GM23338 (cell line): ENCODE measurements around the gene MCOLN2. TPM values are rescaled to one million over a fixed set of nuclear protein-coding genes. Genes with fewer than 3 reads are reported as not detected.

Source experiments
- ATAC-seq: fragments of 200-7000 bp; cut with Tn5 transposase; 3 replicates; pipeline ENCODE4 v1.9.1; 2020
- DNase-seq: peaks from one replicate; pipeline ENCODE4 v3.0.0-alpha.2; 2015; ENCODE audit warnings: low spot score
- H2AFZ ChIP-seq: fragments of 200-600 bp; sonication (generic); 2 replicates; pipeline ENCODE4 v1.8.0; 2016; ENCODE audit warnings: antibody characterized with exemption, mild to moderate bottlenecking, moderate library complexity
- H3F3A ChIP-seq: fragments of 200-600 bp; sonication (generic); replicated peaks from 2 replicates; pipeline ENCODE4 v1.8.0; 2017; ENCODE audit warnings: antibody characterized with exemption, mixed run types, low read depth
- H3K27ac ChIP-seq: fragments of 200-600 bp; sonication (generic); 2 replicates; pipeline ENCODE4 v1.6.1; 2016; ENCODE audit warnings: low read depth
- H3K27me3 ChIP-seq: fragments of 200-600 bp; sonication (generic); 2 replicates; pipeline ENCODE4 v1.8.0; 2016; ENCODE audit warnings: mild to moderate bottlenecking, mixed run types, moderate library complexity; ENCODE audit not compliant: insufficient read depth
- H3K36me3 ChIP-seq: fragments of 200-600 bp; sonication (generic); 2 replicates; pipeline ENCODE4 v1.8.0; 2016; ENCODE audit warnings: mild to moderate bottlenecking; ENCODE audit not compliant: insufficient read depth
- H3K4me1 ChIP-seq: fragments of 200-600 bp; sonication (generic); 2 replicates; pipeline ENCODE4 v1.8.0; 2016; ENCODE audit warnings: mild to moderate bottlenecking, moderate library complexity; ENCODE audit not compliant: insufficient read depth
- H3K4me2 ChIP-seq: fragments of 200-600 bp; sonication (generic); 2 replicates; pipeline ENCODE4 v1.7.1; 2017; ENCODE audit warnings: mixed run types
- H3K4me3 ChIP-seq: fragments of 200-600 bp; sonication (generic); 2 replicates; pipeline ENCODE4 v1.6.1; 2016; ENCODE audit warnings: mixed run types
- H3K79me2 ChIP-seq: fragments of 200-600 bp; sonication (generic); replicated peaks from 2 replicates; pipeline ENCODE4 v1.8.0; 2017; ENCODE audit warnings: mild to moderate bottlenecking; ENCODE audit not compliant: insufficient read depth
- H3K9me2 ChIP-seq: fragments of 200-600 bp; sonication (generic); 2 replicates; pipeline ENCODE4 v1.8.0; 2017; ENCODE audit not compliant: insufficient read depth
- H4K20me1 ChIP-seq: fragments of 200-600 bp; sonication (generic); replicated peaks from 2 replicates; pipeline ENCODE4 v1.8.0; 2017; ENCODE audit warnings: mild to moderate bottlenecking; ENCODE audit not compliant: insufficient read depth
- H3K27ac Mint-ChIP-seq: 2 replicates; pipeline ENCODE4 v1.8.0; 2020; ENCODE audit warnings: inconsistent platforms, mild to moderate bottlenecking, moderate library complexity, mixed read lengths
- H3K27me3 Mint-ChIP-seq: 3 replicates; pipeline ENCODE4 v1.8.0; 2022; ENCODE audit warnings: low read depth, mild to moderate bottlenecking, moderate library complexity, mixed read lengths, inconsistent platforms; ENCODE audit not compliant: insufficient read depth, poor library complexity
- H3K36me3 Mint-ChIP-seq: 3 replicates; pipeline ENCODE4 v1.8.0; 2021; ENCODE audit warnings: low read depth, mild to moderate bottlenecking, inconsistent platforms, moderate library complexity, mixed read lengths
- H3K4me1 Mint-ChIP-seq: 3 replicates; pipeline ENCODE4 v1.8.0; 2020; ENCODE audit warnings: mild to moderate bottlenecking, inconsistent platforms, mixed read lengths
- H3K4me3 Mint-ChIP-seq: 3 replicates; pipeline ENCODE4 v1.8.0; 2021; ENCODE audit warnings: moderate library complexity, mild to moderate bottlenecking, inconsistent platforms, mixed read lengths
- H3K9me3 Mint-ChIP-seq: 3 replicates; pipeline ENCODE4 v1.8.0; 2020; ENCODE audit warnings: moderate library complexity, mild to moderate bottlenecking, inconsistent platforms, mixed read lengths
- NANOG ChIP-seq: IDR thresholded peaks from 2 replicates; pipeline ENCODE4 v1.6.1; 2016; ENCODE audit warnings: antibody characterized with exemption, borderline replicate concordance
- POLR2AphosphoS5 ChIP-seq: IDR thresholded peaks from 2 replicates; pipeline ENCODE4 v1.6.1; 2016; ENCODE audit warnings: antibody characterized with exemption, low read depth
- STAT1 ChIP-seq: IDR thresholded peaks from one replicate; pipeline ENCODE4 v1.6.1; 2016; ENCODE audit warnings: antibody characterized with exemption; ENCODE audit not compliant: unreplicated experiment
- polyA plus RNA-seq: library from polyadenylated mRNA; unstranded; fragments of >200 nt; fragmentation: Nextera tagmentation; extraction: Ambion mirVana; gene quantifications from 2 replicates; pipeline ENCODE4 v1.2.1, GENCODE V29; 2016
- total RNA-seq: library from RNA; depleted of rRNA; stranded (reverse); fragments of >200 nt; shearing (Covaris generic); gene quantifications from 2 replicates; pipeline ENCODE4 v1.2.3, GENCODE V29; 2014
- TF ChIP-seq, protein P1 (sequence below): fragments of 250-450 bp; sonication (Bioruptor Pico); IDR thresholded peaks from 2 replicates; pipeline ENCODE4 v1.5.0; 2020; ENCODE audit warnings: mild to moderate bottlenecking, moderate library complexity
- TF ChIP-seq, protein P2 (sequence below): IDR thresholded peaks from 2 replicates; pipeline ENCODE4 v1.6.1; 2016; ENCODE audit warnings: antibody characterized with exemption

The MCOLN2 gene
- total and polyA plus RNA-seq, 2 experiments from 2014 or later = 2.7 to 10.0 TPM

- H3K4me3 Mint-ChIP-seq = no peak overlapping the region
- H3K9me3 Mint-ChIP-seq = no peaks in the 10 kb centered on the region
- DNase-seq = no peak
- Histone ChIP-seq H4K20me1 (no peaks in the 10 kb centered on the region; the same call in 1 of the 2 replicates), H3K4me3 (no peak overlapping the region), H3K27ac (no peak overlapping the region), H3K36me3 (no peaks in the 10 kb centered on the region), H3K79me2 (no peaks in the 10 kb centered on the region), H2AFZ (no peak overlapping the region), H3K9me2 (no peaks in the 10 kb centered on the region), H3K4me1 (no peaks in the 10 kb centered on the region), H3K4me2 (no peak overlapping the region), H3F3A (no peaks in the 10 kb centered on the region), H3K27me3 (no peaks in the 10 kb centered on the region)
- H3K27me3 Mint-ChIP-seq = peaks cover 2% of the 10 kb centered on the region
- no peak for ATAC-seq
- TF ChIP-seq, protein P1, sequence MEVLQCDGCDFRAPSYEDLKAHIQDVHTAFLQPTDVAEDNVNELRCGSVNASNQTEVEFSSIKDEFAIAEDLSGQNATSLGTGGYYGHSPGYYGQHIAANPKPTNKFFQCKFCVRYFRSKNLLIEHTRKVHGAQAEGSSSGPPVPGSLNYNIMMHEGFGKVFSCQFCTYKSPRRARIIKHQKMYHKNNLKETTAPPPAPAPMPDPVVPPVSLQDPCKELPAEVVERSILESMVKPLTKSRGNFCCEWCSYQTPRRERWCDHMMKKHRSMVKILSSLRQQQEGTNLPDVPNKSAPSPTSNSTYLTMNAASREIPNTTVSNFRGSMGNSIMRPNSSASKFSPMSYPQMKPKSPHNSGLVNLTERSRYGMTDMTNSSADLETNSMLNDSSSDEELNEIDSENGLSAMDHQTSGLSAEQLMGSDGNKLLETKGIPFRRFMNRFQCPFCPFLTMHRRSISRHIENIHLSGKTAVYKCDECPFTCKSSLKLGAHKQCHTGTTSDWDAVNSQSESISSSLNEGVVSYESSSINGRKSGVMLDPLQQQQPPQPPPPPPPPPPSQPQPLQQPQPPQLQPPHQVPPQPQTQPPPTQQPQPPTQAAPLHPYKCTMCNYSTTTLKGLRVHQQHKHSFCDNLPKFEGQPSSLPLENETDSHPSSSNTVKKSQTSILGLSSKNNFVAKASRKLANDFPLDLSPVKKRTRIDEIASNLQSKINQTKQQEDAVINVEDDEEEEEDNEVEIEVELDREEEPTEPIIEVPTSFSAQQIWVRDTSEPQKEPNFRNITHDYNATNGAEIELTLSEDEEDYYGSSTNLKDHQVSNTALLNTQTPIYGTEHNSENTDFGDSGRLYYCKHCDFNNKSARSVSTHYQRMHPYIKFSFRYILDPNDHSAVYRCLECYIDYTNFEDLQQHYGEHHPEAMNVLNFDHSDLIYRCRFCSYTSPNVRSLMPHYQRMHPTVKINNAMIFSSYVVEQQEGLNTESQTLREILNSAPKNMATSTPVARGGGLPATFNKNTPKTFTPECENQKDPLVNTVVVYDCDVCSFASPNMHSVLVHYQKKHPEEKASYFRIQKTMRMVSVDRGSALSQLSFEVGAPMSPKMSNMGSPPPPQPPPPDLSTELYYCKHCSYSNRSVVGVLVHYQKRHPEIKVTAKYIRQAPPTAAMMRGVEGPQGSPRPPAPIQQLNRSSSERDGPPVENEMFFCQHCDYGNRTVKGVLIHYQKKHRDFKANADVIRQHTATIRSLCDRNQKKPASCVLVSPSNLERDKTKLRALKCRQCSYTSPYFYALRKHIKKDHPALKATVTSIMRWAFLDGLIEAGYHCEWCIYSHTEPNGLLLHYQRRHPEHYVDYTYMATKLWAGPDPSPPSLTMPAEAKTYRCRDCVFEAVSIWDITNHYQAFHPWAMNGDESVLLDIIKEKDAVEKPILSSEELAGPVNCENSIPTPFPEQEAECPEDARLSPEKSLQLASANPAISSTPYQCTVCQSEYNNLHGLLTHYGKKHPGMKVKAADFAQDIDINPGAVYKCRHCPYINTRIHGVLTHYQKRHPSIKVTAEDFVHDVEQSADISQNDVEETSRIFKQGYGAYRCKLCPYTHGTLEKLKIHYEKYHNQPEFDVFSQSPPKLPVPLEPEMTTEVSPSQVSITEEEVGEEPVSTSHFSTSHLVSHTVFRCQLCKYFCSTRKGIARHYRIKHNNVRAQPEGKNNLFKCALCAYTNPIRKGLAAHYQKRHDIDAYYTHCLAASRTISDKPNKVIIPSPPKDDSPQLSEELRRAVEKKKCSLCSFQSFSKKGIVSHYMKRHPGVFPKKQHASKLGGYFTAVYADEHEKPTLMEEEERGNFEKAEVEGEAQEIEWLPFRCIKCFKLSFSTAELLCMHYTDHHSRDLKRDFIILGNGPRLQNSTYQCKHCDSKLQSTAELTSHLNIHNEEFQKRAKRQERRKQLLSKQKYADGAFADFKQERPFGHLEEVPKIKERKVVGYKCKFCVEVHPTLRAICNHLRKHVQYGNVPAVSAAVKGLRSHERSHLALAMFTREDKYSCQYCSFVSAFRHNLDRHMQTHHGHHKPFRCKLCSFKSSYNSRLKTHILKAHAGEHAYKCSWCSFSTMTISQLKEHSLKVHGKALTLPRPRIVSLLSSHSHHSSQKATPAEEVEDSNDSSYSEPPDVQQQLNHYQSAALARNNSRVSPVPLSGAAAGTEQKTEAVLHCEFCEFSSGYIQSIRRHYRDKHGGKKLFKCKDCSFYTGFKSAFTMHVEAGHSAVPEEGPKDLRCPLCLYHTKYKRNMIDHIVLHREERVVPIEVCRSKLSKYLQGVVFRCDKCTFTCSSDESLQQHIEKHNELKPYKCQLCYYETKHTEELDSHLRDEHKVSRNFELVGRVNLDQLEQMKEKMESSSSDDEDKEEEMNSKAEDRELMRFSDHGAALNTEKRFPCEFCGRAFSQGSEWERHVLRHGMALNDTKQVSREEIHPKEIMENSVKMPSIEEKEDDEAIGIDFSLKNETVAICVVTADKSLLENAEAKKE = no peak
- TF ChIP-seq NANOG = no peak
- TF ChIP-seq POLR2AphosphoS5 = no peak
- TF ChIP-seq STAT1 = no peak
- TF ChIP-seq, protein P2, sequence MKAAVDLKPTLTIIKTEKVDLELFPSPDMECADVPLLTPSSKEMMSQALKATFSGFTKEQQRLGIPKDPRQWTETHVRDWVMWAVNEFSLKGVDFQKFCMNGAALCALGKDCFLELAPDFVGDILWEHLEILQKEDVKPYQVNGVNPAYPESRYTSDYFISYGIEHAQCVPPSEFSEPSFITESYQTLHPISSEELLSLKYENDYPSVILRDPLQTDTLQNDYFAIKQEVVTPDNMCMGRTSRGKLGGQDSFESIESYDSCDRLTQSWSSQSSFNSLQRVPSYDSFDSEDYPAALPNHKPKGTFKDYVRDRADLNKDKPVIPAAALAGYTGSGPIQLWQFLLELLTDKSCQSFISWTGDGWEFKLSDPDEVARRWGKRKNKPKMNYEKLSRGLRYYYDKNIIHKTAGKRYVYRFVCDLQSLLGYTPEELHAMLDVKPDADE = no peak
- no peaks in the 10 kb centered on the region for H3K36me3 Mint-ChIP-seq
- peaks cover 4% of the 10 kb centered on the region; the same call in 1 of the 3 replicates for H3K4me1 Mint-ChIP-seq
- H3K27ac Mint-ChIP-seq = no peak overlapping the region
Observed at GRCh38 chr1:84972377-84972987, 24.4 kb downstream of the MCOLN2 start.
